Smooth muscle cell (in vitro differentiated cells): ENCODE data around the gene EIF1AD. TPM values are rescaled to one million over a fixed set of nuclear protein-coding genes. Genes with fewer than 3 reads are reported as not detected.

Source experiments
- DNase-seq: peaks from one replicate; lab custom pipeline; 2025; ENCODE audit not compliant: unreplicated experiment; lab: John Stamatoyannopoulos, UW
- H2AFZ ChIP-seq: fragments of 200-600 bp; sonication (generic); 2 replicates; pipeline ENCODE4 v1.6.0; 2016; ENCODE audit warnings: antibody characterized with exemption, low read depth, mild to moderate bottlenecking
- H3F3A ChIP-seq: fragments of 200-600 bp; sonication (generic); 2 replicates; pipeline ENCODE4 v1.6.0; 2017; ENCODE audit warnings: antibody characterized with exemption, low read depth
- H3K27ac ChIP-seq: fragments of 200-600 bp; sonication (generic); 2 replicates; pipeline ENCODE4 v1.5.1; 2016; ENCODE audit warnings: low read depth, mild to moderate bottlenecking
- H3K27me3 ChIP-seq: fragments of 200-600 bp; sonication (generic); 2 replicates; pipeline ENCODE4 v1.6.1; 2016; ENCODE audit warnings: low read depth, mild to moderate bottlenecking
- H3K36me3 ChIP-seq: fragments of 200-600 bp; sonication (generic); 2 replicates; pipeline ENCODE4 v1.5.1; 2016; ENCODE audit warnings: low read depth
- H3K4me1 ChIP-seq: fragments of 200-600 bp; sonication (generic); 2 replicates; pipeline ENCODE4 v1.5.1; 2016; ENCODE audit warnings: low read depth
- H3K4me2 ChIP-seq: fragments of 200-600 bp; sonication (generic); 2 replicates; pipeline ENCODE4 v1.6.0; 2016; ENCODE audit warnings: mild to moderate bottlenecking
- H3K4me3 ChIP-seq: fragments of 200-600 bp; sonication (generic); 2 replicates; pipeline ENCODE4 v1.5.1; 2016; ENCODE audit warnings: mild to moderate bottlenecking
- H3K79me2 ChIP-seq: fragments of 200-600 bp; sonication (generic); 2 replicates; pipeline ENCODE4 v1.6.0; 2016; ENCODE audit warnings: low read depth, mild to moderate bottlenecking
- H3K9ac ChIP-seq: fragments of 200-600 bp; sonication (generic); 2 replicates; pipeline ENCODE4 v1.6.0; 2016; ENCODE audit warnings: low read depth
- H3K9me3 ChIP-seq: fragments of 200-600 bp; sonication (generic); replicated peaks from 2 replicates; pipeline ENCODE4 v1.5.1; 2016; ENCODE audit warnings: low read depth
- H4K20me1 ChIP-seq: fragments of 200-600 bp; sonication (generic); 2 replicates; pipeline ENCODE4 v1.6.0; 2016; ENCODE audit warnings: low read depth
- WGBS: methylation state at CpG from one replicate; pipeline ENCODE4 v1.1.7; 2016; ENCODE audit warnings: low lambda C conversion rate; 5-methylcytosine and 5-hydroxymethylcytosine counted together
- polyA plus RNA-seq: library from polyadenylated mRNA; unstranded; fragments of >200 nt; fragmentation: Nextera tagmentation; extraction: Ambion mirVana; gene quantifications from 2 replicates; pipeline ENCODE4 v1.2.1, GENCODE V29; 2016
- total RNA-seq: library from RNA; depleted of rRNA; stranded (reverse); fragments of >200 nt; gene quantifications from 2 replicates; pipeline ENCODE4 v1.2.3, GENCODE V29; 2014
- TF ChIP-seq, protein P1 (sequence below): fragments of 200-600 bp; sonication (generic); IDR thresholded peaks from 2 replicates; pipeline ENCODE4 v1.5.1; 2017; ENCODE audit warnings: borderline replicate concordance, mild to moderate bottlenecking, antibody characterized with exemption; ENCODE audit not compliant: insufficient read depth, poor library complexity, severe bottlenecking

EIF1AD gene
- total and polyA plus RNA-seq, 2 experiments from 2014 or later: 29.3 TPM

GRCh38 chr11:65981101-65981740, 20.7 kb downstream of the EIF1AD start:
- H4K20me1 ChIP-seq: no peaks in the 10 kb centered on the region
- H3K4me2 ChIP-seq: no peak overlapping the region
- no peaks in the 10 kb centered on the region for H3K36me3 ChIP-seq
- no peak overlapping the region for H2AFZ ChIP-seq
- H3K27me3 ChIP-seq: no peaks in the 10 kb centered on the region
- H3K9ac ChIP-seq: no peak overlapping the region
- H3K9me3 ChIP-seq: no peaks in the 10 kb centered on the region
- TF ChIP-seq, protein P1, sequence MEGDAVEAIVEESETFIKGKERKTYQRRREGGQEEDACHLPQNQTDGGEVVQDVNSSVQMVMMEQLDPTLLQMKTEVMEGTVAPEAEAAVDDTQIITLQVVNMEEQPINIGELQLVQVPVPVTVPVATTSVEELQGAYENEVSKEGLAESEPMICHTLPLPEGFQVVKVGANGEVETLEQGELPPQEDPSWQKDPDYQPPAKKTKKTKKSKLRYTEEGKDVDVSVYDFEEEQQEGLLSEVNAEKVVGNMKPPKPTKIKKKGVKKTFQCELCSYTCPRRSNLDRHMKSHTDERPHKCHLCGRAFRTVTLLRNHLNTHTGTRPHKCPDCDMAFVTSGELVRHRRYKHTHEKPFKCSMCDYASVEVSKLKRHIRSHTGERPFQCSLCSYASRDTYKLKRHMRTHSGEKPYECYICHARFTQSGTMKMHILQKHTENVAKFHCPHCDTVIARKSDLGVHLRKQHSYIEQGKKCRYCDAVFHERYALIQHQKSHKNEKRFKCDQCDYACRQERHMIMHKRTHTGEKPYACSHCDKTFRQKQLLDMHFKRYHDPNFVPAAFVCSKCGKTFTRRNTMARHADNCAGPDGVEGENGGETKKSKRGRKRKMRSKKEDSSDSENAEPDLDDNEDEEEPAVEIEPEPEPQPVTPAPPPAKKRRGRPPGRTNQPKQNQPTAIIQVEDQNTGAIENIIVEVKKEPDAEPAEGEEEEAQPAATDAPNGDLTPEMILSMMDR: no peak
- 88% methylated on average over 12 of the region's 12 CpGs for WGBS
- H3F3A ChIP-seq: no peaks in the 10 kb centered on the region
- no peaks in the 10 kb centered on the region for H3K79me2 ChIP-seq
- DNase-seq: no peak
- H3K4me1 ChIP-seq: no peaks in the 10 kb centered on the region
- H3K27ac ChIP-seq: no peak overlapping the region
- H3K4me3 ChIP-seq: no peak overlapping the region

DNA sequence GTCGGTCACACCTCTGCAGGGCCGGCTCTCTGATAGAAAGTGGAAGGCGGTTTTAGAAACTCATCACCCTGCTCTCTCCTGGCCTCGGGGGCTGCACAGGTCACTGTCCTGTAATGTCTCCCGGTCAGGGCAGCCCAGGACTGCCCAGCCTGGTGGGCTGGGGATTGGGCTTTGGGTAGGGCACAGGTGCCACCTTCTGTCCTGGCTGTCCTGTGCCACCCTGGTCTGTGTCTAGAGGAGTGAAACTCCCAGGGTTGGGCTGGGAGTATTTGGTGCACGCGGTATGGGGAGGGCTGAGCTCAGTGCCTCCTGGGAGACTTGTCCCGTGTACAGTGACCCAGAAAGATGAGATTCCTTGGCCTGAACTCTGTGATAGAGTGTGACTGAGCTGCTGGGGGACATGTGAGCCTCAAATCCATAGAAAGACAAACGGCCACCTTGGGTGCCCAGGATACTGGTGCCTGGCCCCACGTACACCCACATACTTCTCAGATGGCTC, 22.6 kb downstream of the EIF1AD start:
- no peak overlapping the region for H3K4me3 ChIP-seq
- H3K27ac ChIP-seq: no peak overlapping the region
- no peaks in the 10 kb centered on the region for H3F3A ChIP-seq
- H4K20me1 ChIP-seq: no peaks in the 10 kb centered on the region
- H3K4me1 ChIP-seq: no peaks in the 10 kb centered on the region
- no peak overlapping the region for H2AFZ ChIP-seq
- H3K9ac ChIP-seq: no peak overlapping the region
- no peaks in the 10 kb centered on the region for H3K79me2 ChIP-seq
- 86% methylated on average over 10 of the region's 10 CpGs for WGBS
- H3K36me3 ChIP-seq: no peaks in the 10 kb centered on the region
- TF ChIP-seq, protein P1: no peak
- H3K9me3 ChIP-seq: no peaks in the 10 kb centered on the region
- DNase-seq: no peak
- no peaks in the 10 kb centered on the region for H3K27me3 ChIP-seq
- H3K4me2 ChIP-seq: no peak overlapping the region

DNA sequence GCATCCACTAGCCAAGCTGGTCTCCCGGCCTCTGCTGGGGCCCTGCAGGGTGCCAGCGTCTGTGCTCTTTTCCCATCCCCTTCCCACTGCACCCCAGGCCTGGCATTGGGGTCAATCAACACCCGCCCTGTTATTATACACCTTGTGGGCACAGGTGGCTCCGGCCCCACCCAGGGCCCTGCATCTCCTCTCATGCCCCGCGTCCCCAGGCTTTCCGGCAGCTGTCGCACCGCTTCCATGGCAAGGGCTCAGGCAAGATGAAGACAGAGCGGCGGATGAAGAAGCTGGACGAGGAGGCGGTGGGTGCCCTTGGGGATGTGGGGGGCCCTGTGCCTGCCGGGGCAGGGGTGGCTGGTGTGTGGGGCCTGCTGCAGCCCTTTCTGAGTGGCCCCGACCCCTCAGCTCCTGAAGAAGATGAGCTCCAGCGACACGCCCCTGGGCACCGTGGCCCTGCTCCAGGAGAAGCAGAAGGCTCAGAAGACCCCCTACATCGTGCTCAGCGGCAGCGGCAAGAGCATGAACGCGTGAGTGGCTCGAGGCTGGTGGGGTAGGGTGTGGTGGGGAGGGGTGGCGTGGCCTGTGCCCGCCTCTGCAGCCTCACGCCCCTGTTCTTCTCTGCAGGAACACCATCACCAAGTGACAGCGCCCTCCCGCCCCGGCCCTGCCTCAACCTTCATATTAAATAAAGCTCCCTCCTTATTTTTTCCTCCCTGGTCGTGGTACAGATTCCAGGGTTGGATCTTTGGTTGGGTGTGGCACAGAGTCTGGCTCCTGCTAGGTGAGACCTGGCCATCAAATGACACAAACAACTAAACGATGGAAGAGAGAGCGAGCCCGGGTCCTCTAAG, 23.3 kb downstream of the EIF1AD start:
- no peak overlapping the region for H3K9ac ChIP-seq
- WGBS: 98% methylated on average over 27 of the region's 34 CpGs

More for the DNA sequence above, 23.3 kb downstream of the EIF1AD start:
- no peaks in the 10 kb centered on the region for H3K4me1 ChIP-seq
- no peaks in the 10 kb centered on the region for H3K36me3 ChIP-seq
- TF ChIP-seq, protein P1: no peak
- H3K4me2 ChIP-seq: no peak overlapping the region
- no peak overlapping the region for H2AFZ ChIP-seq
- H3K9me3 ChIP-seq: no peaks in the 10 kb centered on the region
- no peak overlapping the region for H3K4me3 ChIP-seq
- no peaks in the 10 kb centered on the region for H4K20me1 ChIP-seq
- H3K79me2 ChIP-seq: no peaks in the 10 kb centered on the region
- H3F3A ChIP-seq: no peaks in the 10 kb centered on the region
- H3K27me3 ChIP-seq: no peaks in the 10 kb centered on the region
- DNase-seq: no peak
- no peak overlapping the region for H3K27ac ChIP-seq
